Esophagus muscularis mucosa (tissue), 4 donors: ENCODE data around the gene DDI2.

ENCODE experiments used
- EP300 ChIP-seq: sonication (generic); formaldehyde crosslinking; IDR thresholded peaks from one replicate; pipeline ENCODE4 v1.6.1; 2017; ENCODE audit warnings: antibody characterized with exemption
- POLR2A ChIP-seq: fragments of 450-650 bp; IDR thresholded peaks from one replicate; pipeline ENCODE4 v1.6.1; 2017; ENCODE audit warnings: antibody characterized with exemption, moderate library complexity, mild to moderate bottlenecking, low read depth
- POLR2AphosphoS5 ChIP-seq, 2 donors: sonication (generic); formaldehyde crosslinking; IDR thresholded peaks; one replicate each; pipeline ENCODE4 v1.6.1; 2017; ENCODE audit warnings: antibody characterized with exemption in 2 of 2
- TF ChIP-seq, protein P1 (sequence below), 3 experiments: fragments of 200-600 bp in 2 of 3; fragments of 450-650 bp in 1 of 3; sonication (generic) in 2 of 3; IDR thresholded peaks; one replicate each; pipeline ENCODE4 v1.5.1; 2017 to 2019; ENCODE audit warnings: antibody characterized with exemption in 3 of 3, mild to moderate bottlenecking in 2 of 3, moderate library complexity in 1 of 3

DNA sequence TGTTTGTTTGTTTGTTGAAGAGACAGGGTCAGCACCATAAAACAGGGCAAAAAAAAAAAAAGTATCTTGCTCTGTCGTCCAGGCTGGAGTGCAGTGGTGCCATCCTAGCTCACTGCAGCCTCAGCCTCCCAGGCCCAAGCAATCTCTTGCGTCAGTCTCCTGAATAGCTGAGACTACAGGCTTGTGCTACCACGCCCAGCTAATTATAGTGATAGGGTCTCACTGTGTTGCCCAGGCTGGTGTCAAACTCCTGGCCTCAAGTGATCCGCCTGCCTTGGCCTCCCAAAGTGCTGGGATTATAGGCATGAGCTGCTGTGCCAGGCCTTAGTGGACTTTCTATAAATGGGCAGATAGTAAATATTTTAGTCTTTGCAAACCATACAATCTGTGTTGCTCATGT, 19.2 kb downstream of the DDI2 start:
- TF ChIP-seq, protein P1, sequence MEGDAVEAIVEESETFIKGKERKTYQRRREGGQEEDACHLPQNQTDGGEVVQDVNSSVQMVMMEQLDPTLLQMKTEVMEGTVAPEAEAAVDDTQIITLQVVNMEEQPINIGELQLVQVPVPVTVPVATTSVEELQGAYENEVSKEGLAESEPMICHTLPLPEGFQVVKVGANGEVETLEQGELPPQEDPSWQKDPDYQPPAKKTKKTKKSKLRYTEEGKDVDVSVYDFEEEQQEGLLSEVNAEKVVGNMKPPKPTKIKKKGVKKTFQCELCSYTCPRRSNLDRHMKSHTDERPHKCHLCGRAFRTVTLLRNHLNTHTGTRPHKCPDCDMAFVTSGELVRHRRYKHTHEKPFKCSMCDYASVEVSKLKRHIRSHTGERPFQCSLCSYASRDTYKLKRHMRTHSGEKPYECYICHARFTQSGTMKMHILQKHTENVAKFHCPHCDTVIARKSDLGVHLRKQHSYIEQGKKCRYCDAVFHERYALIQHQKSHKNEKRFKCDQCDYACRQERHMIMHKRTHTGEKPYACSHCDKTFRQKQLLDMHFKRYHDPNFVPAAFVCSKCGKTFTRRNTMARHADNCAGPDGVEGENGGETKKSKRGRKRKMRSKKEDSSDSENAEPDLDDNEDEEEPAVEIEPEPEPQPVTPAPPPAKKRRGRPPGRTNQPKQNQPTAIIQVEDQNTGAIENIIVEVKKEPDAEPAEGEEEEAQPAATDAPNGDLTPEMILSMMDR (IDR thresholded peaks at IDR 0.05) = no peak
- TF ChIP-seq POLR2A = no peak
- TF ChIP-seq EP300 = no peak
- TF ChIP-seq POLR2AphosphoS5 (IDR thresholded peaks at IDR 0.05) = no peak
